ENCODE results near the gene RAP1B.
A peak's percentile ranks its signal among the peaks of the same experiment; 100 is the strongest.

Gene RAP1B

GRCh38 chr12:68610370-68611093, at the start of gene RAP1B:
Gene RAP1B, plus strand, starts transcription at chr12:68610899. Its CDS starts 37,826 bp downstream, at chr12:68648725.
- DNase-seq (ENCODE audit: low spot score), result peak; percentile 96

- DNase-seq (ENCODE audit: low spot score), result no peak
These were observed 48.9 kb upstream of the RAP1B start for GRCh38 chr12:68561830-68562229.

GRCh38 chr12:68564166-68564565, 46.5 kb upstream of the RAP1B start:
- no peak for DNase-seq (ENCODE audit: low spot score)

GRCh38 chr12:68565391-68565903, 45.3 kb upstream of the RAP1B start:
- DNase-seq (ENCODE audit: low spot score), result no peak

GRCh38 chr12:68568922-68569569, 41.7 kb upstream of the RAP1B start:
- DNase-seq (ENCODE audit: low spot score), result no peak

- no peak for DNase-seq (ENCODE audit: low spot score)
These were observed 38.0 kb upstream of the RAP1B start for GRCh38 chr12:68572661-68573060.

GRCh38 chr12:68573406-68573805, 37.3 kb upstream of the RAP1B start:
- DNase-seq (ENCODE audit: low spot score), result no peak

GRCh38 chr12:68577949-68578348, 32.8 kb upstream of the RAP1B start:
- DNase-seq (ENCODE audit: low spot score), result no peak

GRCh38 chr12:68578765-68579164, 31.9 kb upstream of the RAP1B start:
- no peak for DNase-seq (ENCODE audit: low spot score)

GRCh38 chr12:68579254-68579653, 31.4 kb upstream of the RAP1B start:
- DNase-seq (ENCODE audit: low spot score), result no peak

- no peak for DNase-seq (ENCODE audit: low spot score)
These were observed 29.8 kb upstream of the RAP1B start for GRCh38 chr12:68580911-68581310.

GRCh38 chr12:68581926-68582325, 28.8 kb upstream of the RAP1B start:
- DNase-seq (ENCODE audit: low spot score), result no peak

GRCh38 chr12:68585966-68586365, 24.7 kb upstream of the RAP1B start:
- no peak for DNase-seq (ENCODE audit: low spot score)

GRCh38 chr12:68587448-68587873, 23.2 kb upstream of the RAP1B start:
- DNase-seq (ENCODE audit: low spot score), result no peak

GRCh38 chr12:68589194-68589593, 21.5 kb upstream of the RAP1B start:
- no peak for DNase-seq (ENCODE audit: low spot score)

- DNase-seq (ENCODE audit: low spot score), result no peak
These were observed 18.8 kb upstream of the RAP1B start for GRCh38 chr12:68591734-68592418.

GRCh38 chr12:68595241-68595640, 15.5 kb upstream of the RAP1B start:
- no peak for DNase-seq (ENCODE audit: low spot score)

GRCh38 chr12:68601767-68602166, 8.9 kb upstream of the RAP1B start:
- no peak for DNase-seq (ENCODE audit: low spot score)

GRCh38 chr12:68602720-68603119, 8.0 kb upstream of the RAP1B start:
- DNase-seq (ENCODE audit: low spot score), result no peak

- DNase-seq (ENCODE audit: low spot score), result no peak
These were observed 2.5 kb upstream of the RAP1B start for GRCh38 chr12:68608191-68608590.

- no peak for DNase-seq (ENCODE audit: low spot score)
These were observed 715 bp upstream of the RAP1B start for GRCh38 chr12:68609998-68610369.

GRCh38 chr12:68611094-68611805, 551 bp downstream of the RAP1B start:
- peak; percentile 63 for DNase-seq (ENCODE audit: low spot score)
